Natural killer cell (primary cell): ENCODE data around the gene SAMD4A. TPM values are rescaled to one million over a fixed set of nuclear protein-coding genes. Genes with fewer than 3 reads are reported as not detected.
A peak's percentile ranks its signal among the peaks of the same experiment; 100 is the strongest.

Source experiments
- ATAC-seq, 3 donors: fragments of 150-1000 bp in 2 of 3; fragments of 200-7000 bp in 1 of 3; cut with Tn5 transposase; 1 replicate in 1 of 3; 2 replicates in 2 of 3; pipeline ENCODE4 v1.10.0; 2021; ENCODE audit warnings: mild to moderate bottlenecking in 2 of 3, moderate library complexity in 2 of 3
- DNase-seq, 2 donors: peaks; one replicate each; pipeline versions ENCODE4 v3.0.0 to v3.0.0-alpha.2; 2013 to 2021; ENCODE audit warnings: mixed read lengths in 1 of 2
- H3K27ac ChIP-seq: one replicate; pipeline ENCODE4 v1.5.1; 2013; ENCODE audit warnings: mild to moderate bottlenecking, low read length
- H3K27me3 ChIP-seq: one replicate; pipeline ENCODE4 v1.6.1; 2013; ENCODE audit warnings: low read length; ENCODE audit not compliant: control insufficient read depth, insufficient read depth
- H3K36me3 ChIP-seq: one replicate; pipeline ENCODE4 v1.6.1; 2013; ENCODE audit warnings: low read length; ENCODE audit not compliant: control insufficient read depth, insufficient read depth
- H3K4me1 ChIP-seq: one replicate; pipeline ENCODE4 v1.6.1; 2013; ENCODE audit warnings: low read length; ENCODE audit not compliant: control insufficient read depth, insufficient read depth
- H3K4me3 ChIP-seq: one replicate; pipeline ENCODE4 v1.5.1; 2013; ENCODE audit warnings: low read length
- H3K9me3 ChIP-seq: one replicate; pipeline ENCODE4 v1.6.1; 2013; ENCODE audit warnings: low read length; ENCODE audit not compliant: control insufficient read depth, insufficient read depth
- H3K27ac Mint-ChIP-seq, 2 donors: one replicate each; pipeline ENCODE4 v1.8.0; 2022; ENCODE audit warnings: mild to moderate bottlenecking in 2 of 2, mixed read lengths in 2 of 2, moderate library complexity in 1 of 2
- H3K27me3 Mint-ChIP-seq, 2 donors: one replicate each; pipeline ENCODE4 v1.8.0; 2022; ENCODE audit warnings: low read depth in 2 of 2, mixed read lengths in 2 of 2
- H3K36me3 Mint-ChIP-seq: one replicate; pipeline ENCODE4 v1.8.0; 2022; ENCODE audit warnings: mixed read lengths
- H3K4me1 Mint-ChIP-seq, 2 donors: one replicate each; pipeline ENCODE4 v1.8.0; 2022; ENCODE audit warnings: mixed read lengths in 2 of 2
- H3K4me3 Mint-ChIP-seq: one replicate; pipeline ENCODE4 v1.8.0; 2022; ENCODE audit warnings: mild to moderate bottlenecking, moderate library complexity, mixed read lengths
- H3K9me3 Mint-ChIP-seq, 2 donors: one replicate each; pipeline ENCODE4 v1.8.0; 2022; ENCODE audit warnings: mixed read lengths in 2 of 2
- CTCF ChIP-seq: fragments of 200-600 bp; IDR thresholded peaks from one replicate; pipeline ENCODE4 v1.8.0; 2022; ENCODE audit warnings: antibody characterized with exemption
- WGBS: methylation state at CpG from one replicate; pipeline ENCODE4 v1.1.7; 2013; ENCODE audit warnings: missing lambda C conversion rate; ENCODE audit not compliant: insufficient coverage; 5-methylcytosine and 5-hydroxymethylcytosine counted together
- intact Hi-C: fragments of 100-400 bp; cut with micrococcal nuclease; formaldehyde crosslinking; loops from one replicate; pipeline ENCODE4 v1.14.2; 2022
- total RNA-seq, 4 donors: library from RNA; stranded (reverse); fragments of 120-200 nt in 1 of 4; gene quantifications; one replicate each; pipeline versions ENCODE4 v1.2.3 to v1.2.4, GENCODE V29; 2013 to 2022

Gene SAMD4A
- total RNA-seq, 3 donors from 2014 or later (not counting 1 experiment from before 2014, with no cell fraction given), result 0.70 to 1.6 (median 1.4) TPM

- H3K9me3 Mint-ChIP-seq, result no peaks in the 10 kb centered on the region
- no peaks in the 10 kb centered on the region for H3K4me1 ChIP-seq
- intact Hi-C loops, result no loop called here
- no peak overlapping the region for H3K27ac ChIP-seq
- 92% methylated on average over 9 of the region's 9 CpGs for WGBS
- H3K9me3 ChIP-seq, result no peaks in the 10 kb centered on the region
- H3K36me3 Mint-ChIP-seq, result no peaks in the 10 kb centered on the region
- no peak overlapping the region for H3K27ac Mint-ChIP-seq
- no peak overlapping the region for H3K4me3 ChIP-seq
- no peak for TF ChIP-seq CTCF
- H3K36me3 ChIP-seq, result no peaks in the 10 kb centered on the region
- peaks cover 7 to 10% of the 10 kb centered on the region in 2 donors for H3K4me1 Mint-ChIP-seq
- H3K27me3 ChIP-seq, result peaks cover 2% of the 10 kb centered on the region
- ATAC-seq (no peak), DNase-seq (no peak)
- H3K27me3 Mint-ChIP-seq, result peaks cover 28 to 82% of the 10 kb centered on the region in 2 donors
- H3K4me3 Mint-ChIP-seq, result no peak overlapping the region
These were observed 162.0 kb downstream of the SAMD4A start for GRCh38 chr14:54728700-54729527.

GRCh38 chr14:54730156-54730961 is 163.4 kb downstream of the SAMD4A start:
- H3K27me3 ChIP-seq, result peaks cover 2% of the 10 kb centered on the region
- H3K4me1 ChIP-seq, result no peaks in the 10 kb centered on the region
- Mint-ChIP-seq H3K27ac (no peak overlapping the region), H3K27me3 (peaks cover 27 to 80% of the 10 kb centered on the region in 2 donors), H3K36me3 (no peaks in the 10 kb centered on the region), H3K9me3 (no peaks in the 10 kb centered on the region), H3K4me3 (no peak overlapping the region), H3K4me1 (peaks cover 7 to 10% of the 10 kb centered on the region in 2 donors)
- H3K9me3 ChIP-seq, result no peaks in the 10 kb centered on the region
- no peaks in the 10 kb centered on the region for H3K36me3 ChIP-seq
- WGBS, result 0% methylated on average over 5 of the region's 6 CpGs
- peak overlapping the region; percentile 24 for H3K27ac ChIP-seq
- no peak for TF ChIP-seq CTCF
- DNase-seq (peak in 1 of 2 donors; percentile 29), ATAC-seq (peak; percentile 25 to 53 (median 26))
- H3K4me3 ChIP-seq, result no peak overlapping the region
- intact Hi-C loops, result no loop called here

- TF ChIP-seq CTCF, result no peak
- H3K4me1 Mint-ChIP-seq, result peaks cover 6 to 11% of the 10 kb centered on the region in 2 donors
- WGBS, result 86% methylated on average over 6 of the region's 6 CpGs
These were observed 168.0 kb downstream of the SAMD4A start for GRCh38 chr14:54734966-54735365.

More at GRCh38 chr14:54734966-54735365, 168.0 kb downstream of the SAMD4A start:
- Histone ChIP-seq H3K9me3 (no peaks in the 10 kb centered on the region), H3K4me1 (no peaks in the 10 kb centered on the region), H3K4me3 (no peak overlapping the region), H3K36me3 (no peaks in the 10 kb centered on the region), H3K27ac (no peak overlapping the region), H3K27me3 (peaks cover 2% of the 10 kb centered on the region)
- intact Hi-C loops, result no loop called here
- Mint-ChIP-seq H3K27ac (no peak overlapping the region), H3K27me3 (peaks cover 16 to 72% of the 10 kb centered on the region in 2 donors), H3K36me3 (no peaks in the 10 kb centered on the region), H3K4me3 (no peak overlapping the region), H3K9me3 (no peaks in the 10 kb centered on the region)
- ATAC-seq (no peak), DNase-seq (no peak)
